Activated CD8-positive, alpha-beta memory T cell treated with anti-CD3 and anti-CD28 coated beads for 1 hour (primary cell): ENCODE results near the gene TTC8.
A peak's percentile ranks its signal among the peaks of the same experiment; 100 is the strongest.
"Not testable (repeated sequence)": the region's sequence is repeated elsewhere in the genome, so short reads cannot be mapped to it uniquely, and the experiment has no call there.

Experiments
- DNase-seq, 2 donors: peaks; one replicate each; pipeline ENCODE4 v3.0.0-alpha.2; 2020; ENCODE audit warnings: low read depth in 1 of 2; ENCODE audit errors: extremely low read depth in 1 of 2

The TTC8 gene

GRCh38 chr14:88824314-88825077, at the start of gene TTC8:
Gene TTC8 (plus strand): TSS chr14:88824651. CDS start chr14:88824708, 57 bp downstream.
- peak; percentile 70 for DNase-seq

DNA sequence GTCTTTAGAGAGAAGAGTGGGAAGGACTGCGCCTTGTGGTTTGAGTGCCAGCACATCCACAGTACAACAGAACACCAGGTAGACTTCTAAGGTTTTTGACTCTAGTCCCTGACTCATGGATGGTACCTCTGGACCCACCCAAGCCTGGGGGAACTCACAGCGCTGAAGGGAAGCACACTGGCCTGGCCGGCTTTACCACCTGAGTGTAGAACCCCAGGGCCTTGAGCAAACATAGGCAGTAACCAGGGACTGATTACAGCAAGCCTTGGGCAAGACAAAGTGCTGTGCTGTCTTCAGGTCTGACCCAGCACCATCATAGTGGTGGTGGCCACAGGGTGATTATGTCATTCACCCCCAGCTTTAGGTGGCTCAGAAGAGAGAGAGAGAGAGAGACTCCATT, 48.9 kb upstream of the TTC8 start:
- DNase-seq: no peak

DNA sequence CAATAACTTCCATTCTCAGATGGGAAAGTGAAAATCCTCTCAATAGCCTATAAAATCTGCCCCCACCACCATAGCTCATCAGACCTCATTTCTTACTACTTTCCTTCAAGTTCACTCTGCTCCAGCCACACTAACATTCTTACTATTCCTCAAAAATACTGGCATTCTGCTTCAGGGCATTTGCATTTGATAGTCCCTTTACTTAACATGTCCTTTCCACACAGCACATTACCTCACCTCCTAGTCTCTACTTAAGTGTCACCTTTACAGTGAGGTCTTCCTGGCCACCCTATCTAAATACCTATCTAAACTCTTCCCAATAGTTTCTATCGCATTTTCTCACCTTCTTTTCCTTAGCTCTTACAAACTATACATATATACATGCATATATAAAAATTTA, 38.5 kb upstream of the TTC8 start:
- DNase-seq: no peak

DNA sequence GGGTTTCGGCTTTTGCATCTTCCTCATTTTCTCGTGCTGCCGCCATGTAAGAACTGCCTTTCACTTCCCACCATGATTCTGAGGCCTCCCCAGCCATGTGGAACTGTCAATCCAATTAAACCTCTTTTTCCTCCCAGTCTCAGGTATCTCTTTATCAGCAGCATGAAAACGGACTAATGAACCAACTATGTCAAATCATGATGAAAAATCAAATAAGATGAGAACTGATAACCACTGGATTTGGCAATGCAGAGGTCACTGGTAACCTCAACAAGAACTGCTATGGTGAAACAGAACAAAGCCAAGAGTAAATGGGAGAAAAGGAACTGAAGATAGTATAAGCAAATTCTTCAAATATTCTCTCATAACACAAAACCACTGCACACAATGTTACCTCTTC, 37.7 kb upstream of the TTC8 start:
- DNase-seq: no peak

GRCh38 chr14:88789573-88789972, 34.9 kb upstream of the TTC8 start:
- DNase-seq: not testable (repeated sequence)

DNA sequence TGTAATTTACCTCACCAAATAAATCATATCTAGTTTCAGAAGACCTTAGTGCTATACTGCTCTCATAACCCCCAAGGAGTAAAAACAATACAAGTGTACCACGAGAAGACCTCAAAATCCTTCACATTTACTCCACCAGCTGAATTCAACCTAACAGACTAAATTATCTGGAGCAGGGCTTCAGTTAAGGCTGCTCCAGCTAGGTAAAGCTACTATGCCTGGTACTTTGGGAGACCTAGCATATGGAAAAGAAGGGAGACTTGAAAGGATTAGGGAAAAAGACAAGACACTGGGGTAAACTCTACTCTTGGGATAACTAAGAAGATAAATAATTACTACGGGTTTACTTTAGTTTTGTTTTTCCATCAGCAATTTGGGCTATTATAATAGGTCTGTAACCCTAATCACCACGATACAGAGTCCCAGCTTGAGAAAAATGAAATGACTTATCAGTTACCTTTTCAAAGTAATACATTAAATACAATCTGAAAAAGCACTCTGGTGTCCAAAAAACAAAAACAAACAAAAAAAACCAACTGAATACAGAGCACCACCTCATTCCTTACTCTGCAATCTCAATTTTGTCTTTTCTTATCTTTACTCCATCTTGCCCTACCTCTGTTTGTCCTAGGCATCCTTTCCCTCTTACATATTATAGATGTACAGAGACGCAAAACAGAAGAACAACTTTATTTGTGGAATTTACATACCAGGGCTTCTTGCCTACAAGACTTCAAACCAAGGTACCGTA, 33.8 kb upstream of the TTC8 start:
- DNase-seq: no peak

GRCh38 chr14:88791252-88791621, 33.2 kb upstream of the TTC8 start:
- no peak for DNase-seq

- peak in 1 of 2 donors; percentile 3 for DNase-seq
Observed at GRCh38 chr14:88791629-88792472, 32.6 kb upstream of the TTC8 start.

GRCh38 chr14:88792473-88793258, 31.8 kb upstream of the TTC8 start, which contains the start of gene EML5:
Gene EML5 (minus strand): TSS chr14:88792953. CDS start chr14:88792503, 450 bp downstream.
- peak; percentile 54 to 72 for DNase-seq

- no peak for DNase-seq
Observed at GRCh38 chr14:88793259-88793625, 31.2 kb upstream of the TTC8 start.

DNA sequence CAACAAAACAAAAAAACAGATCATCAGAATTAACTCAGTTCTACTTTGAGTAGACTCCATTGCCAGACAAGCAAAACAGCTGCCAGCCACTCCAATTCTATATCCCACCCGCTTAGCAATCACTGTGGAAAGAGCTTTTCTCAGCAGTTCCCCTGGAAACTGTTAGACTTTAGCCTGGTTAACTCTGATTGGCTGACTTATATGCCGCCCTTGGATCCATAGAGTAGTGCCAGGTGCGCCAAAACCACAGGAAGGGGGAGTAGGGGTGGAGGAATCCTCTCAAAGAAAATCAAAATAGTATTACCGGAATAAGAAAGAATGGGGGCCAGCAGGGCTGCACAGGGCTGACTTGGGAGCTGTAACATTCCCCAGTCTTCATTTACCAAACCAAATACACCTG, 26.3 kb upstream of the TTC8 start:
- no peak for DNase-seq

DNA sequence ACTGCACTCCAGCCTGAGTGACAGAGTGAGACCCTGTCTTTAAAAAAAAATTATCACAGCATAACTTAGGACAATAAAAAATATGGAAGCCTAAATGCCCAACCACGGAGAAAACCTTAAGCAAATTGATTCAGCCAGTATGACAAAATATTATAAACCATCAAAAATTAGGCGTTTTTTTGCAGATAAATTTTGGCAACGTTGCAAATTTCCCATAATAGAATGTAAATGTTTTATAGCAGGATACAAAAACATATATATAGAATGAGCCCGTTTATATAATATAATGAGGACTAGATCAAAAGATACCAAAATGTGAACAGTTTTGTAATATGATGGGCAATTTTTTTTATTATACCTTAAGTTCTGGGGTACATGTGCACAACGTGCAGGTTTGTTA, 24.9 kb upstream of the TTC8 start:
- DNase-seq: no peak

GRCh38 chr14:88802596-88802995, 21.9 kb upstream of the TTC8 start:
- DNase-seq: no peak

GRCh38 chr14:88804035-88804434, 20.4 kb upstream of the TTC8 start:
- no peak for DNase-seq

DNA sequence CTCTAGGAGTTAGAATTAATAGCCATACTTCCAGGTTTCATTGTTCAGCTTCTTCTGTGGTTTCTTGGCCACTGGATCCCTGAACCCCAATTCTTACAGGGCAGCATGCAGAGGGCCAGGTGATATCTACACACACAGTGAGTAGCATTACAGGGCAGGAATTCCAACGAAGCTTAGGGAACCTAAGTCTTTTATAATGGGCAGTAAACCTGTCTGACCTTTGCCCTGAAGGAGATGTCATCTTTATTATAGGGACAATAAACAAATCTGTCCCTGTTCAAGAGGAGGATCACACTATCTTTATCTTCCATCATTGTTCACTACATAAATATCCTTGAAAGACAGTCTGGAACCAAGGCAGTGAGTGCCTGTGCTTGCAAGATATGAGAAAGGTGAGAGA, 20.0 kb upstream of the TTC8 start:
- DNase-seq: no peak

GRCh38 chr14:88808359-88808758, 16.1 kb upstream of the TTC8 start:
- no peak for DNase-seq

DNA sequence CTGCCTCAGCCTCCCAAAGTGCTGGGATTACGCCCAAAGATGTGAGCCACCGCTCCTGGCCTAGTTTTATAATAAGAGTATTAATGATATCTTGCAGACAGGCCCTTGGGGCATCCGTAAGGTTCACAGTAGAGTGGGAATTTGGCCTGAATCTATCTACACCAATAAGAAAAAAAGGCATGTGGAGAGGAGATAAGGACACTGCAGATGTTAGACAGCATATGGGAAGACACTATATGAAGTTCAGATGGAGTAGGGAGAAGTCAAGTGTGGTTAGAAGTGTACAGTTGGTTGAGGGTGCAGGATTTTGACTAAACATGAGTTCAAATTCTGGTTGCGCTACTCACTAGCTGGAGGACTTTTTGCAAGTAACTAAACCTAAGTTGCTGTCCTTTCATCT, 8.5 kb upstream of the TTC8 start:
- no peak for DNase-seq

- no peak for DNase-seq
Observed at GRCh38 chr14:88818018-88818417, 6.4 kb upstream of the TTC8 start.

DNA sequence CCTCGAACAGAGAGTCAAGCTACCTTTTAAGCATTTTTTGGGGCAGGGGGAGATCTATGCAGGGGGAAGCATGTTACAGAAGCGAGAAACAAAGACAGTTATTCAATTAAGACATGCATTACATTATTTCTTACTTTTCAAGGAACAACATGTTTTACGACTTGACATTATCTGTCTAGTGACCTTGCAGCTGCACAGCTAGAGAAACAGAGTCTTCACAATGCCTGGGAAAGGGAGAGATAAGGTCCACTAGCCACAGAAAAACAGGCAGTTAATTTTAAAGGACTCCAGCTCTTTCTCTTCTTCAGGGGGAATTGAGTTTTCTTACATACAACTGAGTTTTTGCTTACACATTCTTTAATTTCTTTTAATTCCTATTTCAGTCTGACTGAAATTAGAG, 4.8 kb upstream of the TTC8 start:
- DNase-seq: not testable (repeated sequence)

- DNase-seq: no peak
Observed at GRCh38 chr14:88821378-88821777, 3.1 kb upstream of the TTC8 start.

DNA sequence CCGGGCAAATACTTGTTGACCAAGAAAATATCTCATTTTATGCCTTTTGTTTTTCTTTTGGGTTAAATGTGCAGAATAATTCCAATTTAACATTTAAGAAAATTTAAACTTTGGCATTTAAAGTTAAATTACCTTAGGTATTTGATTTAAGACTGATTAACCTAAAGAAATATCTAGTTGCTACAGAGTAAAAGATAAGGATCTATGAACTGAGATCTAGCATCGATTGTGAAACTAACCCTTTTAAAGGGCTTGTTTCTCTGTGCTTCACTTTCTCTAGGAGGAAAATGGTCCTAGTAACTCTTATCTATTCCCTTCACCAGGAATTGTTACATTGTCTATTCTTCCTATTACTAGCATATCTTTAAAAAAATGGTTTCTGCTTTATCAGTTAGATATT, 2.6 kb upstream of the TTC8 start:
- no peak for DNase-seq
